ELR (cell line): ENCODE measurements around the gene AGPAT2.

ENCODE experiments used
- DNase-seq: peaks from one replicate; pipeline ENCODE4 v3.0.0-alpha.2; 2015; ENCODE audit warnings: low read depth

Gene AGPAT2

GRCh38 chr9:136673088-136673974 is 13.9 kb downstream of the AGPAT2 start:
- no peak for DNase-seq

- no peak for DNase-seq
Measured at GRCh38 chr9:136672431-136673087, 14.7 kb downstream of the AGPAT2 start.

GRCh38 chr9:136671646-136672430 is 15.4 kb downstream of the AGPAT2 start:
- peak; percentile 54 for DNase-seq

- no peak for DNase-seq
Measured at GRCh38 chr9:136671254-136671614, 16.0 kb downstream of the AGPAT2 start.

GRCh38 chr9:136670576-136671253 is 16.5 kb downstream of the AGPAT2 start:
- DNase-seq = no peak

- DNase-seq = no peak
Measured at GRCh38 chr9:136669791-136670464, 17.3 kb downstream of the AGPAT2 start.

- peak; percentile 32 for DNase-seq
Measured at GRCh38 chr9:136668983-136669790, 18.1 kb downstream of the AGPAT2 start.

- DNase-seq = no peak
Measured at GRCh38 chr9:136667940-136668760, 19.1 kb downstream of the AGPAT2 start.

- no peak for DNase-seq
Measured at GRCh38 chr9:136667214-136667939, 19.9 kb downstream of the AGPAT2 start.

- peak; percentile 33 for DNase-seq
Measured at GRCh38 chr9:136666372-136667213, 20.7 kb downstream of the AGPAT2 start.

GRCh38 chr9:136665704-136666371 is 21.4 kb downstream of the AGPAT2 start:
- no peak for DNase-seq

GRCh38 chr9:136665111-136665703 is 22.1 kb downstream of the AGPAT2 start:
- peak; percentile 39 for DNase-seq

GRCh38 chr9:136664000-136664915 is 23.0 kb downstream of the AGPAT2 start:
- DNase-seq = no peak

GRCh38 chr9:136662656-136663581 is 24.3 kb downstream of the AGPAT2 start, which contains the start of gene EGFL7:
Gene EGFL7, plus strand, starts transcription at chr9:136662916. Its CDS starts 5,367 bp downstream, at chr9:136668283.
- DNase-seq = no peak

- no peak for DNase-seq
Measured at GRCh38 chr9:136662326-136662655, 25.0 kb downstream of the AGPAT2 start.
